PFSK-1 (cell line): ENCODE data around the gene ABHD16B.

Source experiments
- POLR2AphosphoS5 ChIP-seq: IDR thresholded peaks from 2 replicates; pipeline ENCODE4 v1.6.1; 2012; ENCODE audit warnings: low read depth, mild to moderate bottlenecking, control low read depth, low read length, moderate library complexity
- SIN3A ChIP-seq: IDR thresholded peaks from 2 replicates; pipeline ENCODE4 v1.6.1; 2012; ENCODE audit warnings: mild to moderate bottlenecking, low read length, moderate library complexity, borderline replicate concordance; ENCODE audit not compliant: insufficient read depth
- TAF1 ChIP-seq: IDR thresholded peaks from 2 replicates; pipeline ENCODE4 v1.6.1; 2012; ENCODE audit warnings: low read length, control low read depth, borderline replicate concordance; ENCODE audit not compliant: insufficient read depth

- TF ChIP-seq POLR2AphosphoS5 (no peak), TAF1 (no peak), SIN3A (no peak)
These were observed 31.7 kb upstream of the ABHD16B start for GRCh38 chr20:63829603-63829944.
